LNCAP (cell line): ENCODE results near the gene GABRR3.

Source experiments
- TF ChIP-seq, protein P1 (sequence below): fragments of 450-650 bp; IDR thresholded peaks from 2 replicates; pipeline ENCODE4 v1.5.1; 2017; ENCODE audit warnings: mild to moderate bottlenecking

The GABRR3 gene

DNA sequence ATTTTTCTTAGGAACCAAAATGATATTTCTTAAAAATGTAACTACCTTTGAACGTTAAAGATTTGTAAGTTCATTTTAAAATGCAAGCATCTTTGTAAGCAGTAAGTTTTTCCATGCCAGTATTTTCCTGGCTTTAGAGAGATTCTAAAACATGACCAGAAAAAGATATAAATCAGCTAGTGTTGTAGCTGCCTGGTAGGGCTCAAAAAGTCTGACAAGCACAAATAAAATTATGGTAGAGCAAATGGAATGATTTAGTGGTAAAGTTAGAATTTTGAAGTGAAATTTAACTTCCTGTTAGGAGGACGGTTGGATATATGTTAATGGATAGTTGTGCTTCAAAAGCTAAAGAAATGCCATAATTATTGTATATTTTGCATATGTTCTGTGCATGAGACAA is 29.7 kb downstream of the GABRR3 start:
- TF ChIP-seq, protein P1, sequence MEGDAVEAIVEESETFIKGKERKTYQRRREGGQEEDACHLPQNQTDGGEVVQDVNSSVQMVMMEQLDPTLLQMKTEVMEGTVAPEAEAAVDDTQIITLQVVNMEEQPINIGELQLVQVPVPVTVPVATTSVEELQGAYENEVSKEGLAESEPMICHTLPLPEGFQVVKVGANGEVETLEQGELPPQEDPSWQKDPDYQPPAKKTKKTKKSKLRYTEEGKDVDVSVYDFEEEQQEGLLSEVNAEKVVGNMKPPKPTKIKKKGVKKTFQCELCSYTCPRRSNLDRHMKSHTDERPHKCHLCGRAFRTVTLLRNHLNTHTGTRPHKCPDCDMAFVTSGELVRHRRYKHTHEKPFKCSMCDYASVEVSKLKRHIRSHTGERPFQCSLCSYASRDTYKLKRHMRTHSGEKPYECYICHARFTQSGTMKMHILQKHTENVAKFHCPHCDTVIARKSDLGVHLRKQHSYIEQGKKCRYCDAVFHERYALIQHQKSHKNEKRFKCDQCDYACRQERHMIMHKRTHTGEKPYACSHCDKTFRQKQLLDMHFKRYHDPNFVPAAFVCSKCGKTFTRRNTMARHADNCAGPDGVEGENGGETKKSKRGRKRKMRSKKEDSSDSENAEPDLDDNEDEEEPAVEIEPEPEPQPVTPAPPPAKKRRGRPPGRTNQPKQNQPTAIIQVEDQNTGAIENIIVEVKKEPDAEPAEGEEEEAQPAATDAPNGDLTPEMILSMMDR, result no peak

- TF ChIP-seq, protein P1, result no peak
Measured at GRCh38 chr3:98004721-98005120, 30.4 kb downstream of the GABRR3 start.

- TF ChIP-seq, protein P1, result no peak
Measured at GRCh38 chr3:98003306-98003969, 31.7 kb downstream of the GABRR3 start.

DNA sequence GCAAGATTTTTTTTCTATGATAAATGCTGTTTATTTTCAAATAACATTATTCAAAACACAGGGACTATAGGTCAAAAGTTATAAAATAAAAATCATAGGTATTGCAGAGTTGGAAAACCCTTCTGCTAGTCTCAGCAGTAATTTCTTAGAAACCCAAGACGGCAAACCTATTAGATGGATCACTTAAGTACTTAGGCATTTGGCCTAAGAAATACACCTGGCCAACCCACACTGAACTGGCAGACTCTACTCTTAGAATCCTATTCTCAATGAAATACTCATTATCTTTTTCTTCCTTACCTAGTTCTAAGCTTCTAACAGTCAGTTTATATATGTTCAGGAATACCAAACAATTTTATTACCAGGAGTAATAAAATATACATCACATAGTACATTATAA is 32.4 kb downstream of the GABRR3 start:
- TF ChIP-seq, protein P1, result no peak

- TF ChIP-seq, protein P1, result no peak
Measured at GRCh38 chr3:97999994-98000393, 35.1 kb downstream of the GABRR3 start.

- TF ChIP-seq, protein P1, result no peak
Measured at GRCh38 chr3:97999103-97999502, 36.0 kb downstream of the GABRR3 start.

DNA sequence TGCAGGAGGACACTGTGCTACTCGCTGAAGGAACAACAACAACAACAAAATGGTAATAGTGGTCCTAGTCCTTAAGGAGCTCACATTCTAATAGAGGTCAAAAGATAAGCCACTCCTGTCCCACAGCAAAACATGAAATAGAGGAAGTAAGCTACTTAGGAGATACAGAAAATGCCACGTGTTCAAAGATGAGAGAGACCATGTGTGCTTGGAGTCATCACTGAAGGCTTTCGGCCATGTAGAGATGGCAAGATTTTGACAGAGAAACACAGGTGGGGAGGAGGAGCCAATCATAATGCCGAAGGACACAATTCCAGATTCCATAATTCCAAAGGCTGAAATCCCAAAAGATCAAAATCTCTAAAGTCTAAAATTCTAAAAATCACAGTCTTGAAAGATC is 38.1 kb downstream of the GABRR3 start:
- TF ChIP-seq, protein P1, result no peak
